ENCODE measurements around the gene UFSP1. TPM values are rescaled to one million over a fixed set of nuclear protein-coding genes. Genes with fewer than 3 reads are reported as not detected.

The UFSP1 gene

Small RNA genes lying within 50 kb of the gene (small RNA-seq; reads per million reads assigned to genes)
- gene RN7SL549P (not detected), gene RPS29P15 (not detected)

Data from skeletal muscle satellite cell (primary cell).